ENCODE results near the gene DCC. TPM values are rescaled to one million over a fixed set of nuclear protein-coding genes. Genes with fewer than 3 reads are reported as not detected.
A peak's percentile ranks its signal among the peaks of the same experiment; 100 is the strongest.

The DCC gene
- total RNA-seq, 4 donors from 2014 or later, result 0.27 to 2.5 TPM; not detected in 2

DNA sequence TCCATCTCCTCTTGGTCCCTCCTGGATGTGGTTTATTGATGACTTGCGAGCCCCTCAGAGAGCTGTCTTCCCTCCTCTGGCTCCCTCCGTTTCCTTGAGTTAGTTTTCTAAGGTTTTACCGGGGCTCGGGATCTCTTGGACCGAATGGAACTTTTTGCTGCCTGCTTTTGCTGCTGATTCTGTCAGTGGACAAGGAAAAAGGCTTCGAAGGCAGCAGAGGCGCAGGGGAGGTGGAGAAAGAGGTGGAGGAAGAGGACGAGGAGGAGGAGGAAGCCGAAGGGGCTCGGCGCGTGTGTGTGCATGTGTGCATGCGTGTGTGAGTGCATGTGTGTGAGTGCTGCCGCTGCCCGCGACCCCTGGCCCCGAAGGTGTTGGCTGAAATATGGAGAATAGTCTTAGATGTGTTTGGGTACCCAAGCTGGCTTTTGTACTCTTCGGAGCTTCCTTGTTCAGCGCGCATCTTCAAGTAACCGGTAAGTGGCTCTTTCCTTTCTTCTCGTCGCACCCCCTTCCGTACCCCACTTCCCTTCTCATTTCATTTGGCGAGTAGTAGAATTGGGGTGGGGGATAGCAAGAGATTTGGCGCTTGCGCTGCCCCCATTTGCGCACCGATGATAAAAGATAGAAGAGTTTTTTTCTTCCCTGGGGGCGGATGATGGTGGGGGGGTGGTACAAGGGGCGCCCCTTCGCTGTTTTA, 557 bp downstream of the DCC start:
- Histone ChIP-seq H3K36me3 (no peaks in the 10 kb centered on the region), H3K9me3 (no peaks in the 10 kb centered on the region), H3K27me3 (peaks cover 53% of the 10 kb centered on the region), H3K4me3 (peak overlapping the region in 3 of 4 donors; percentile 13 to 27 (median 18)), H3K27ac (no peak overlapping the region), H3K4me1 (peaks cover 0 to 3% (median 0%) of the 10 kb centered on the region in 4 donors)
- DNase-seq, result no peak
- no peak for TF ChIP-seq CTCF (IDR thresholded peaks at IDR 0.05)
- TF ChIP-seq EP300 (IDR thresholded peaks at IDR 0.05; ENCODE audit: low read depth), result no peak
- no peak for TF ChIP-seq POLR2A (IDR thresholded peaks at IDR 0.05)
- TF ChIP-seq POLR2AphosphoS5 (IDR thresholded peaks at IDR 0.05), result no peak
- intact Hi-C loops (cut with DNase I; ENCODE audit: low total_unique reads), result no loop called here
- 6 to 21% methylated on average over 15 to 32 of the region's 32 CpGs for WGBS, 2 donors (ENCODE audit: low coverage in 1 of 2)
- in situ Hi-C loops (cut with MboI; ENCODE audit: low pct_ligation_motif_present in 1 of 4, low pct_unique_long_range_greater_than_20kb in 1 of 4, low sequenced_read_pairs in 3 of 4), result loop anchor here in 1 of 4 donors (25.0 kb wide), 1 partner anchor 572 kb away; no protein-coding TSS in a partner anchor

GRCh38 chr18:52341103-52341432, 1.1 kb downstream of the DCC start:
- Histone ChIP-seq H3K36me3 (no peaks in the 10 kb centered on the region), H3K4me3 (peak overlapping the region in 1 of 4 donors; percentile 27), H3K27ac (no peak overlapping the region), H3K9me3 (no peaks in the 10 kb centered on the region), H3K27me3 (peaks cover 53% of the 10 kb centered on the region), H3K4me1 (peaks cover 0 to 3% (median 0%) of the 10 kb centered on the region in 4 donors)
- TF ChIP-seq POLR2AphosphoS5 (IDR thresholded peaks at IDR 0.05), result no peak
- no peak for TF ChIP-seq EP300 (IDR thresholded peaks at IDR 0.05; ENCODE audit: low read depth)
- TF ChIP-seq POLR2A (IDR thresholded peaks at IDR 0.05), result no peak
- TF ChIP-seq CTCF (IDR thresholded peaks at IDR 0.05), result no peak
- intact Hi-C loops (cut with DNase I; ENCODE audit: low total_unique reads) (no loop called here), in situ Hi-C loops (cut with MboI; ENCODE audit: low pct_ligation_motif_present in 1 of 4, low pct_unique_long_range_greater_than_20kb in 1 of 4, low sequenced_read_pairs in 3 of 4) (loop anchor here in 1 of 4 donors (25.0 kb wide), 1 partner anchor 571 kb away; no protein-coding TSS in a partner anchor)
- no peak for DNase-seq
- WGBS, 2 donors (ENCODE audit: low coverage in 1 of 2), result 8 to 21% methylated on average over 2 to 7 of the region's 7 CpGs

DNA sequence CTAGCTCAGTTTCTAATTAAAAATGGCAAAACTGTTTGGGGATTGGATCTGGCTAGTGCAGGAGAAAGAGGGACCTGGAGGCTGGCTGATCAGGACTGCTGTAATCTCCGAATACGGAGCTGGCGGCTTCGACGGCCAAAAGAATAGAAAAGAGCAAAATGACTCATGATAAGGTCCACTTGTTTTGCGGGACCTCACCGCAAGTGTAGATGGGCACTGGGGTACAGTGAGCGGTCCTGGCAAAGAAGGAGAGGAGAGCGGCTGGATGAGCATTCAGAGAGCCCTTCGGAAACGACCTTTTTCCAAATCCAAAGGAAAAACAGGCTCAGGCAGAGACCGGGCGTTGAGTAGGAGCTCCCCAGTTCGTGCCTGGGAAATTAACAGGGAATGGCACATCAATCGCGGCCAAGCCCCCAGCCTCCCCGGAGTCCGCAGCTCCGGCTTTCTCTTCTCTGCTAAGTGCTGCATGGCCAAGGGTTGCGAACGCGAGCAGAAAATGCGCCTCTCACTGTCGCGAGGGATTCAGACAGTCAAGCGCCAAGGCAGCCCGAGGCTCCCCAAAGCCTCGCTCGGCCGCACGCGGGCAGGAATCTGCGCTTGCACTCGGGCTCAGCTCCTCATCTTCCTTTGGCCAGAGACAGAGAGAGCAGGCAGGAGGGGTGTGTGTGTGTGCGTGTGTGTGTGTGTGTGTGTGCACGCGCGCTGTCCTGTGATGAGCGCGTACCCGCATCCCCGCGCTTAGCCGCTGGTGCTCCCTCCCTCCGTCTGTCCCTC, 1.8 kb downstream of the DCC start:
- intact Hi-C loops (cut with DNase I; ENCODE audit: low total_unique reads) (no loop called here), in situ Hi-C loops (cut with MboI; ENCODE audit: low pct_ligation_motif_present in 1 of 4, low pct_unique_long_range_greater_than_20kb in 1 of 4, low sequenced_read_pairs in 3 of 4) (loop anchor here in 1 of 4 donors (25.0 kb wide), 1 partner anchor 571 kb away; no protein-coding TSS in a partner anchor)
- WGBS, 2 donors (ENCODE audit: low coverage in 1 of 2), result 12% methylated on average over 43 of the region's 45 CpGs; no CpG with 5 or more reads in 1 of the 2 donors
- H3K4me3 ChIP-seq, result peak overlapping the region in 3 of 4 donors; percentile 9 to 37 (median 12)
- no peak overlapping the region for H3K27ac ChIP-seq
- H3K4me1 ChIP-seq, result peaks cover 0 to 3% (median 0%) of the 10 kb centered on the region in 4 donors
- no peaks in the 10 kb centered on the region for H3K36me3 ChIP-seq
- no peaks in the 10 kb centered on the region for H3K9me3 ChIP-seq
- DNase-seq, result no peak
- H3K27me3 ChIP-seq, result peaks cover 53% of the 10 kb centered on the region
- no peak for TF ChIP-seq EP300 (IDR thresholded peaks at IDR 0.05; ENCODE audit: low read depth)
- no peak for TF ChIP-seq POLR2AphosphoS5 (IDR thresholded peaks at IDR 0.05)
- TF ChIP-seq CTCF (IDR thresholded peaks at IDR 0.05), result no peak
- no peak for TF ChIP-seq POLR2A (IDR thresholded peaks at IDR 0.05)

DNA sequence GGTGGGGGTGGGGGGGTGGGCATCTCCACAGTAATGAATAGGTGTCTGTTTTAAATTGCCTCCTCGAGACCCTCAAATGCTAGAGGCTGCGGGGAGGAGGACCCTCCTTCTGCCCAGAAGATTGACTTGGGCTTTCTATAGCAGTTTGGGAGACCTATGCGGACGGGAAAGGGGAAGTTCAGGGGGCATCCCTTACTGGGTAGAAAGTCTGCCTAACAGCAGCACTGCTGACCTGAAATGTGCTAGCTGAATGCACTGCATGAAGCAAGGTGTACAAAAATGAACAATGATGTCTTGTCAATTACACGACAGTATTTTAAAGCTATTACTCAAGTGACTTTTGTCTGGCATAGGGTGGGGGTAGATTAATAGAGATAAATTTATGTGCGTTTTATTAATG, 2.5 kb downstream of the DCC start:
- no peak for TF ChIP-seq POLR2A (IDR thresholded peaks at IDR 0.05)
- no peak for TF ChIP-seq EP300 (IDR thresholded peaks at IDR 0.05; ENCODE audit: low read depth)
- TF ChIP-seq CTCF (IDR thresholded peaks at IDR 0.05), result no peak
- TF ChIP-seq POLR2AphosphoS5 (IDR thresholded peaks at IDR 0.05), result no peak
- DNase-seq, result no peak
- Histone ChIP-seq H3K4me1 (peaks cover 0 to 3% (median 0%) of the 10 kb centered on the region in 4 donors), H3K9me3 (no peaks in the 10 kb centered on the region), H3K4me3 (no peak overlapping the region), H3K36me3 (no peaks in the 10 kb centered on the region), H3K27ac (no peak overlapping the region), H3K27me3 (peaks cover 53% of the 10 kb centered on the region)
- in situ Hi-C loops (cut with MboI; ENCODE audit: low pct_ligation_motif_present in 1 of 4, low pct_unique_long_range_greater_than_20kb in 1 of 4, low sequenced_read_pairs in 3 of 4) (loop anchor here in 1 of 4 donors (25.0 kb wide), 1 partner anchor 570 kb away; no protein-coding TSS in a partner anchor), intact Hi-C loops (cut with DNase I; ENCODE audit: low total_unique reads) (no loop called here)
- 57 to 96% methylated on average over 2 to 6 of the region's 6 CpGs for WGBS, 2 donors (ENCODE audit: low coverage in 1 of 2)

Data from transverse colon (tissue), 4 donors.